ENCODE measurements around the gene CRYBA4.

DNA sequence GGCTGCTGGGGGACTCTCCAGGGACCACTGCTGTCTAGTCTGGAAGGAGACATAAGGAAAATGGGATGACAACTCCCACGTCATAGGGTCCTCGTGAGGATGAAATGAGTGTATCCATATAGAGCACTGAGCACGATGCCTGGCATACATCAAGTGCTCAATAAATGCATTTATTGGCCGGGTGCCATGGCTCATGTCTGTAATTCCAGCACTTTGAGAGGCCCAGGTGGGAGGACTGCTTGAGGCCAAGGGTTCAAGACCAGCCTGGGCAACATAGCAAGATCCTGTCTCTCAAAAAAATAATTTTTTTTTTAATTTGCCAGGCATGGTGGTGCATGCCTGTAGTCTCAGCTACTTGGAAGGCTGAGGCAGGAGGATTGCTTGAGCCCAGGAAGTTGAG lies 19.6 kb upstream of the CRYBA4 start:
- TF ChIP-seq POLR2A (IDR thresholded peaks at IDR 0.05), result no peak
- no peak for TF ChIP-seq POLR2AphosphoS5 (IDR thresholded peaks at IDR 0.05)
- TF ChIP-seq, protein P1, sequence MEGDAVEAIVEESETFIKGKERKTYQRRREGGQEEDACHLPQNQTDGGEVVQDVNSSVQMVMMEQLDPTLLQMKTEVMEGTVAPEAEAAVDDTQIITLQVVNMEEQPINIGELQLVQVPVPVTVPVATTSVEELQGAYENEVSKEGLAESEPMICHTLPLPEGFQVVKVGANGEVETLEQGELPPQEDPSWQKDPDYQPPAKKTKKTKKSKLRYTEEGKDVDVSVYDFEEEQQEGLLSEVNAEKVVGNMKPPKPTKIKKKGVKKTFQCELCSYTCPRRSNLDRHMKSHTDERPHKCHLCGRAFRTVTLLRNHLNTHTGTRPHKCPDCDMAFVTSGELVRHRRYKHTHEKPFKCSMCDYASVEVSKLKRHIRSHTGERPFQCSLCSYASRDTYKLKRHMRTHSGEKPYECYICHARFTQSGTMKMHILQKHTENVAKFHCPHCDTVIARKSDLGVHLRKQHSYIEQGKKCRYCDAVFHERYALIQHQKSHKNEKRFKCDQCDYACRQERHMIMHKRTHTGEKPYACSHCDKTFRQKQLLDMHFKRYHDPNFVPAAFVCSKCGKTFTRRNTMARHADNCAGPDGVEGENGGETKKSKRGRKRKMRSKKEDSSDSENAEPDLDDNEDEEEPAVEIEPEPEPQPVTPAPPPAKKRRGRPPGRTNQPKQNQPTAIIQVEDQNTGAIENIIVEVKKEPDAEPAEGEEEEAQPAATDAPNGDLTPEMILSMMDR (IDR thresholded peaks at IDR 0.05 in 8 of 11, conservative IDR thresholded peaks at IDR 0.05 in 3 of 11), result no peak
